Mammary epithelial cell (primary cell): ENCODE data around the gene XKR3.

Experiments
- EZH2 ChIP-seq: IDR thresholded peaks from 2 replicates; pipeline ENCODE4 v1.6.1; 2012; ENCODE audit warnings: low read length, inconsistent platforms, borderline replicate concordance
- TF ChIP-seq, protein P1 (sequence below), 2 donors: IDR thresholded peaks in 1 of 2; conservative IDR thresholded peaks in 1 of 2; 2 replicates each; pipeline ENCODE4 v1.5.1; 2011 to 2012; ENCODE audit warnings: inconsistent platforms in 2 of 2, low read length in 2 of 2, mild to moderate bottlenecking in 2 of 2, control low read depth in 1 of 2, low read depth in 1 of 2; ENCODE audit not compliant: insufficient read depth in 1 of 2; ENCODE audit errors: extremely low read depth in 1 of 2

DNA sequence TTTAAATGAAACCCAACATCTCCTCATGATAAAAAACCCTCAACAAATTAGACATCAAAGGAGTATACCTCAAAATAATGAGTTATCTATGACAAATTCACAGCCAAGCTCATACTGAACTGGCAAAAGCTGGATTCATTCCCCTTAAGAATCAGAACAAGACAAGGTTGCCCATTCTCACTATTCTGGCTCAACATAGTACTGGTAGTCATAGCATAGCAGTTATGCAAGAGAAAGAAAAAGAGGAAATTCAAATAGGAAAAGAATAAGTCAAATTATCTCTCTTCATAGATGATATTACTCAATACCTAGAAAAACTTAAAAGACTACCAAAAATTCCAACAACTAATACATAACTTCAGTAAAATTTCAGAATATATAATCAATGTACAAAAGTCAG is 29.4 kb upstream of the XKR3 start:
- TF ChIP-seq, protein P1, sequence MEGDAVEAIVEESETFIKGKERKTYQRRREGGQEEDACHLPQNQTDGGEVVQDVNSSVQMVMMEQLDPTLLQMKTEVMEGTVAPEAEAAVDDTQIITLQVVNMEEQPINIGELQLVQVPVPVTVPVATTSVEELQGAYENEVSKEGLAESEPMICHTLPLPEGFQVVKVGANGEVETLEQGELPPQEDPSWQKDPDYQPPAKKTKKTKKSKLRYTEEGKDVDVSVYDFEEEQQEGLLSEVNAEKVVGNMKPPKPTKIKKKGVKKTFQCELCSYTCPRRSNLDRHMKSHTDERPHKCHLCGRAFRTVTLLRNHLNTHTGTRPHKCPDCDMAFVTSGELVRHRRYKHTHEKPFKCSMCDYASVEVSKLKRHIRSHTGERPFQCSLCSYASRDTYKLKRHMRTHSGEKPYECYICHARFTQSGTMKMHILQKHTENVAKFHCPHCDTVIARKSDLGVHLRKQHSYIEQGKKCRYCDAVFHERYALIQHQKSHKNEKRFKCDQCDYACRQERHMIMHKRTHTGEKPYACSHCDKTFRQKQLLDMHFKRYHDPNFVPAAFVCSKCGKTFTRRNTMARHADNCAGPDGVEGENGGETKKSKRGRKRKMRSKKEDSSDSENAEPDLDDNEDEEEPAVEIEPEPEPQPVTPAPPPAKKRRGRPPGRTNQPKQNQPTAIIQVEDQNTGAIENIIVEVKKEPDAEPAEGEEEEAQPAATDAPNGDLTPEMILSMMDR (conservative IDR thresholded peaks at IDR 0.05 in 1 of 2, IDR thresholded peaks at IDR 0.05 in 1 of 2; ENCODE audit: extremely low read depth in 1 of 2, insufficient read depth in 1 of 2, low read depth in 1 of 2, low read length in 2 of 2): no peak
- no peak for TF ChIP-seq EZH2
